ENCODE data around the gene IFT20.

DNA sequence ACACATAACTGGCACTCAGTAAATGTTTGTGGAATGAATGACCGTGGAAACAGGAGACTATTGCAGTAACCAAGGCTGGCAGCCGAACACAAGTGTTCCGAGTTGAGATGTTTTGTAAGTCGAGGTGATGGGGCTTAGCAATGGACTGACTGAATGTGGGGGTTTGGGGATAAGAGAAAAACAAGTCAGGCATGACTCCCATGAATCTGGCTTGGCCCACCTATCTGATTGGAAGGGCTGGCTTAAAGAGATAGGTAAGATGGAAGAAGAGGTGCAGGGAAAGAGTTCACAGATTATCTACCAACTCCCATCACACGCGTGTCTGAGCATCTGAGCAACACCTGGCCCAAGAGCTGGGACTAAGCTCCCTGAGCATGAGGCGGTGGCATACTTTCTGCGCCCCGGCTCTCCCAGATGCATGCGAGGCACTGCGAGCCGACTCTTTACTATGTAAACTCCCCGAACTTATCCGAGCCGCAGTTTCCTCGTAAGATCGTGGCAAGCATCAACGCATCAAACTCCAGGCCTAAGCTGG lies 539 bp downstream of the IFT20 start:
- TF ChIP-seq, protein P1, sequence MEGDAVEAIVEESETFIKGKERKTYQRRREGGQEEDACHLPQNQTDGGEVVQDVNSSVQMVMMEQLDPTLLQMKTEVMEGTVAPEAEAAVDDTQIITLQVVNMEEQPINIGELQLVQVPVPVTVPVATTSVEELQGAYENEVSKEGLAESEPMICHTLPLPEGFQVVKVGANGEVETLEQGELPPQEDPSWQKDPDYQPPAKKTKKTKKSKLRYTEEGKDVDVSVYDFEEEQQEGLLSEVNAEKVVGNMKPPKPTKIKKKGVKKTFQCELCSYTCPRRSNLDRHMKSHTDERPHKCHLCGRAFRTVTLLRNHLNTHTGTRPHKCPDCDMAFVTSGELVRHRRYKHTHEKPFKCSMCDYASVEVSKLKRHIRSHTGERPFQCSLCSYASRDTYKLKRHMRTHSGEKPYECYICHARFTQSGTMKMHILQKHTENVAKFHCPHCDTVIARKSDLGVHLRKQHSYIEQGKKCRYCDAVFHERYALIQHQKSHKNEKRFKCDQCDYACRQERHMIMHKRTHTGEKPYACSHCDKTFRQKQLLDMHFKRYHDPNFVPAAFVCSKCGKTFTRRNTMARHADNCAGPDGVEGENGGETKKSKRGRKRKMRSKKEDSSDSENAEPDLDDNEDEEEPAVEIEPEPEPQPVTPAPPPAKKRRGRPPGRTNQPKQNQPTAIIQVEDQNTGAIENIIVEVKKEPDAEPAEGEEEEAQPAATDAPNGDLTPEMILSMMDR (IDR thresholded peaks at IDR 0.05): no peak
- TF ChIP-seq POLR2A (IDR thresholded peaks at IDR 0.05): no peak
